Transverse colon (tissue), 4 donors: ENCODE results near the gene CALHM1.

Experiments used
- EP300 ChIP-seq: sonication (generic); formaldehyde crosslinking; IDR thresholded peaks from one replicate; pipeline ENCODE4 v1.6.1; 2017; ENCODE audit warnings: antibody characterized with exemption, low read depth
- POLR2A ChIP-seq: fragments of 450-650 bp; IDR thresholded peaks from one replicate; pipeline ENCODE4 v1.6.1; 2016; ENCODE audit warnings: antibody characterized with exemption, mild to moderate bottlenecking, moderate library complexity
- POLR2AphosphoS5 ChIP-seq, 3 donors: sonication (generic); formaldehyde crosslinking; IDR thresholded peaks; one replicate each; pipeline ENCODE4 v1.6.1; 2016; ENCODE audit warnings: antibody characterized with exemption in 3 of 3
- TF ChIP-seq, protein P1 (sequence below), 5 experiments: fragments of 200-600 bp in 3 of 5; fragments of 450-650 bp in 2 of 5; sonication (generic) in 3 of 5; IDR thresholded peaks; 1 replicate in 2 of 5; 2 replicates in 3 of 5; pipeline ENCODE4 v1.5.1; 2016 to 2017; ENCODE audit warnings: antibody characterized with exemption in 5 of 5, inconsistent platforms in 3 of 5, mild to moderate bottlenecking in 2 of 5, moderate library complexity in 1 of 5

DNA sequence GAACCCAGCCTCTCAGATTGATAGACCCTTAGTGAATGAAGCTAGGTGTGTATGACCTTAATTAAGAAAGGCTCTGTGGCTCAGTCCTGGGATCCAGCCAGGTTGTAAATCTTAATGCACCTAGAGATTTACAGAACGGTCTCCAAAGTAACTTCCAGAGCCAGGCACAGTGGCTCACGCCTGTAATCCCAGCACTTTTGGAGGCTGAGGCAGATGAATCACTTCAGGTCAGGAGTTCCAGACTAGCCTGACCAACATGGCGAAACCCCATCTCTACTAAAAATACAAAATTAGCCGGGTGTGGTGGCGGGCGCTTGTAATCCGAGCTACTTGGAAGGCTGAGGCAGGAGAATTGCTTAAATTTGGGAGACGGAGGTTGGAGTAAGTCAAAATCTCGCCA, 30.8 kb downstream of the CALHM1 start:
- TF ChIP-seq, protein P1, sequence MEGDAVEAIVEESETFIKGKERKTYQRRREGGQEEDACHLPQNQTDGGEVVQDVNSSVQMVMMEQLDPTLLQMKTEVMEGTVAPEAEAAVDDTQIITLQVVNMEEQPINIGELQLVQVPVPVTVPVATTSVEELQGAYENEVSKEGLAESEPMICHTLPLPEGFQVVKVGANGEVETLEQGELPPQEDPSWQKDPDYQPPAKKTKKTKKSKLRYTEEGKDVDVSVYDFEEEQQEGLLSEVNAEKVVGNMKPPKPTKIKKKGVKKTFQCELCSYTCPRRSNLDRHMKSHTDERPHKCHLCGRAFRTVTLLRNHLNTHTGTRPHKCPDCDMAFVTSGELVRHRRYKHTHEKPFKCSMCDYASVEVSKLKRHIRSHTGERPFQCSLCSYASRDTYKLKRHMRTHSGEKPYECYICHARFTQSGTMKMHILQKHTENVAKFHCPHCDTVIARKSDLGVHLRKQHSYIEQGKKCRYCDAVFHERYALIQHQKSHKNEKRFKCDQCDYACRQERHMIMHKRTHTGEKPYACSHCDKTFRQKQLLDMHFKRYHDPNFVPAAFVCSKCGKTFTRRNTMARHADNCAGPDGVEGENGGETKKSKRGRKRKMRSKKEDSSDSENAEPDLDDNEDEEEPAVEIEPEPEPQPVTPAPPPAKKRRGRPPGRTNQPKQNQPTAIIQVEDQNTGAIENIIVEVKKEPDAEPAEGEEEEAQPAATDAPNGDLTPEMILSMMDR (IDR thresholded peaks at IDR 0.05) = no peak
- TF ChIP-seq POLR2AphosphoS5 (IDR thresholded peaks at IDR 0.05) (no peak), EP300 (no peak), POLR2A (no peak)
